Subcutaneous abdominal adipose tissue (tissue), 5 donors: ENCODE data around the gene LGALS9C.
"Not testable (repeated sequence)": the region's sequence is repeated elsewhere in the genome, so short reads cannot be mapped to it uniquely, and the experiment has no call there.

Experiments used
- H3K27ac ChIP-seq: one replicate; pipeline ENCODE4 v1.7.0; 2013; ENCODE audit warnings: low read depth, mild to moderate bottlenecking, inconsistent platforms, low read length, moderate library complexity
- H3K27me3 ChIP-seq, 5 donors: one replicate each; pipeline ENCODE4 v1.7.0; 2013; ENCODE audit warnings: low read length in 5 of 5, inconsistent platforms in 1 of 5; ENCODE audit not compliant: control insufficient read depth in 5 of 5, insufficient read depth in 4 of 5
- H3K36me3 ChIP-seq, 5 donors: one replicate each; pipeline ENCODE4 v1.7.0; 2013; ENCODE audit warnings: low read length in 5 of 5; ENCODE audit not compliant: control insufficient read depth in 5 of 5, insufficient read depth in 5 of 5
- H3K4me1 ChIP-seq, 5 donors: one replicate each; pipeline ENCODE4 v1.7.0; 2013; ENCODE audit warnings: low read length in 5 of 5, mild to moderate bottlenecking in 3 of 5, moderate library complexity in 1 of 5; ENCODE audit not compliant: control insufficient read depth in 5 of 5, insufficient read depth in 5 of 5
- H3K4me3 ChIP-seq, 5 donors: one replicate each; pipeline ENCODE4 v1.7.0; 2013; ENCODE audit warnings: low read length in 5 of 5, low read depth in 1 of 5
- H3K9ac ChIP-seq, 5 donors: one replicate each; pipeline ENCODE4 v1.7.0; 2013; ENCODE audit warnings: low read length in 5 of 5, mild to moderate bottlenecking in 4 of 5, moderate library complexity in 3 of 5
- H3K9me3 ChIP-seq, 5 donors: one replicate each; pipeline ENCODE4 v1.7.0; 2013; ENCODE audit warnings: low read length in 5 of 5; ENCODE audit not compliant: control insufficient read depth in 5 of 5
- donor health status: healthy.
- donor health status: healthy.
- donor health status: healthy.
- donor health status: healthy.
- donor health status: healthy.

The LGALS9C gene

GRCh38 chr17:18528435-18528834 is 51.8 kb downstream of the LGALS9C start:
- not testable (repeated sequence) for H3K4me3 ChIP-seq, H3K4me1 ChIP-seq, H3K27ac ChIP-seq, H3K27me3 ChIP-seq, H3K36me3 ChIP-seq, H3K9me3 ChIP-seq, H3K9ac ChIP-seq

- not testable (repeated sequence) for H3K27ac ChIP-seq, H3K4me1 ChIP-seq, H3K36me3 ChIP-seq, H3K27me3 ChIP-seq, H3K9ac ChIP-seq, H3K9me3 ChIP-seq, H3K4me3 ChIP-seq
Measured at GRCh38 chr17:18528899-18529500, 52.4 kb downstream of the LGALS9C start.

DNA sequence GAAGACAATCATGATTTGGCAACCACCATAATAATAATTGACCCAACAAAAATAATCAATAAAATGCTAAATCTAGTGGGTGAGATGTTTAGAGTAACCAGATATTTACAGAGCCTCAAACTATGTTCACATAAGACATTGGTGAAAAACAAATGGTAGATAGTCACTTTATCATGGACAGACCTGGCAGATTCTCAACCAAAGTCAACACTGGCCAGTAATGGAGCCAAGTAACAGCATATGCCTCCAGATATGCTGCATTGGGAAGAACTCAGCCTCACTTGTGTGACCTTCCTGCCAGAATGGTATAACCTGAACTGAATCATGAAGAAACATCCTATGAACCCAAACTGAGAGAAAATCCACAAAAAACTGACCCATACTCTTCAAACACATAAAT is 53.8 kb downstream of the LGALS9C start:
- H3K36me3 ChIP-seq, H3K4me3 ChIP-seq, H3K4me1 ChIP-seq, H3K27ac ChIP-seq, H3K27me3 ChIP-seq, H3K9ac ChIP-seq, H3K9me3 ChIP-seq: not testable (repeated sequence)

GRCh38 chr17:18542234-18542633 is 65.6 kb downstream of the LGALS9C start:
- H3K27me3 ChIP-seq, H3K36me3 ChIP-seq, H3K9me3 ChIP-seq, H3K4me1 ChIP-seq, H3K27ac ChIP-seq, H3K4me3 ChIP-seq, H3K9ac ChIP-seq: not testable (repeated sequence)

- not testable (repeated sequence) for H3K4me3 ChIP-seq, H3K36me3 ChIP-seq, H3K27ac ChIP-seq, H3K9ac ChIP-seq, H3K9me3 ChIP-seq, H3K4me1 ChIP-seq, H3K27me3 ChIP-seq
Measured at GRCh38 chr17:18542907-18543306, 66.3 kb downstream of the LGALS9C start.
